Testis (tissue), 3 donors: ENCODE results near the gene PTGFRN. TPM values are rescaled to one million over a fixed set of nuclear protein-coding genes. Genes with fewer than 3 reads are reported as not detected.

ENCODE experiments used
- DNase-seq: peaks from one replicate; pipeline ENCODE4 v3.0.0-alpha.2; 2019
- H3K27ac ChIP-seq, 2 donors: fragments of 200-600 bp; sonication (generic); one replicate each; pipeline ENCODE4 v1.5.1; 2019
- H3K27me3 ChIP-seq: fragments of 200-600 bp; sonication (generic); one replicate; pipeline ENCODE4 v1.5.1; 2019
- H3K36me3 ChIP-seq: fragments of 200-600 bp; sonication (generic); one replicate; pipeline ENCODE4 v1.5.1; 2017; ENCODE audit warnings: low read depth; ENCODE audit errors: missing control alignments
- H3K4me1 ChIP-seq: fragments of 200-600 bp; sonication (generic); one replicate; pipeline ENCODE4 v1.5.1; 2019
- H3K4me3 ChIP-seq, 2 donors: fragments of 200-600 bp; sonication (generic); one replicate each; pipeline ENCODE4 v1.5.1; 2017 to 2019
- H3K9me3 ChIP-seq: fragments of 200-600 bp; sonication (generic); one replicate; pipeline ENCODE4 v1.5.1; 2017
- CTCF ChIP-seq, 3 experiments: fragments of 450-650 bp in 2 of 3; fragments of 200-600 bp in 1 of 3; sonication (generic) in 1 of 3; IDR thresholded peaks; one replicate each; pipeline ENCODE4 v1.5.1; 2016 to 2019; ENCODE audit warnings: antibody characterized with exemption in 3 of 3, mild to moderate bottlenecking in 2 of 3, moderate library complexity in 1 of 3
- POLR2A ChIP-seq: fragments of 450-650 bp; IDR thresholded peaks from one replicate; pipeline ENCODE4 v1.6.1; 2017; ENCODE audit warnings: antibody characterized with exemption, mild to moderate bottlenecking, moderate library complexity
- WGBS, 2 donors: methylation state at CpG; one replicate each; pipeline ENCODE4 v1.1.5; 2018; 5-methylcytosine and 5-hydroxymethylcytosine counted together
- intact Hi-C: fragments of 100-400 bp; cut with DNase I; formaldehyde crosslinking; loops from one replicate; pipeline ENCODE4 v1.15.1; 2023; ENCODE audit warnings: low total_unique reads
- polyA plus RNA-seq: library from polyadenylated mRNA; stranded (reverse); fragments of 350-450 nt; fragmentation: Illumina TruSeq; extraction: RNeasy Lipid Tissue Mini Kit (QIAGEN cat#74804); gene quantifications from one replicate; pipeline ENCODE4 v1.2.3, GENCODE V29; 2014; ENCODE audit warnings: low read depth, low replicate concordance; ENCODE audit not compliant: insufficient read depth
- total RNA-seq, 2 donors: library from RNA; depleted of rRNA; stranded (reverse); fragments of >200 nt; gene quantifications; one replicate each; pipeline ENCODE4 v1.2.3, GENCODE V29; 2016

Gene PTGFRN
- total and polyA plus RNA-seq, 3 donors from 2014 or later, result 26.8 to 32.0 (median 28.1) TPM

GRCh38 chr1:116949213-116949985 is 39.7 kb downstream of the PTGFRN start:
- Histone ChIP-seq H3K9me3 (no peaks in the 10 kb centered on the region), H3K27ac (no peak overlapping the region), H3K4me3 (no peak overlapping the region), H3K4me1 (no peaks in the 10 kb centered on the region), H3K27me3 (no peaks in the 10 kb centered on the region), H3K36me3 (no peaks in the 10 kb centered on the region)
- TF ChIP-seq POLR2A (no peak), CTCF (IDR thresholded peaks at IDR 0.05) (no peak)
- DNase-seq, result no peak
- 88 to 93% methylated on average over 21 of the region's 21 CpGs for WGBS, 2 donors
- intact Hi-C loops, result no loop called here

GRCh38 chr1:116950517-116951199 is 40.9 kb downstream of the PTGFRN start:
- intact Hi-C loops, result no loop called here
- no peaks in the 10 kb centered on the region for H3K36me3 ChIP-seq
- no peak for TF ChIP-seq CTCF (IDR thresholded peaks at IDR 0.05)
- TF ChIP-seq POLR2A, result no peak
- DNase-seq, result no peak
- 49 to 55% methylated on average over 13 of the region's 13 CpGs for WGBS, 2 donors
- no peaks in the 10 kb centered on the region for H3K27me3 ChIP-seq
- H3K4me3 ChIP-seq, result no peak overlapping the region
- H3K27ac ChIP-seq, result no peak overlapping the region
- H3K9me3 ChIP-seq, result no peaks in the 10 kb centered on the region
- H3K4me1 ChIP-seq, result no peaks in the 10 kb centered on the region

GRCh38 chr1:116951200-116951935 is 41.7 kb downstream of the PTGFRN start:
- Histone ChIP-seq H3K27ac (no peak overlapping the region), H3K4me3 (no peak overlapping the region), H3K27me3 (no peaks in the 10 kb centered on the region), H3K9me3 (no peaks in the 10 kb centered on the region), H3K36me3 (no peaks in the 10 kb centered on the region), H3K4me1 (no peaks in the 10 kb centered on the region)
- TF ChIP-seq POLR2A, result no peak
- no peak for TF ChIP-seq CTCF (IDR thresholded peaks at IDR 0.05)
- DNase-seq, result no peak
- intact Hi-C loops, result no loop called here
- 85% methylated on average over 10 of the region's 10 CpGs for WGBS, 2 donors

- Histone ChIP-seq H3K27me3 (no peaks in the 10 kb centered on the region), H3K4me1 (no peaks in the 10 kb centered on the region), H3K4me3 (no peak overlapping the region), H3K9me3 (no peaks in the 10 kb centered on the region), H3K36me3 (no peaks in the 10 kb centered on the region), H3K27ac (no peak overlapping the region)
- DNase-seq, result no peak
- 89 to 95% methylated on average over 2 of the region's 2 CpGs for WGBS, 2 donors
- intact Hi-C loops, result no loop called here
- no peak for TF ChIP-seq POLR2A
- no peak for TF ChIP-seq CTCF (IDR thresholded peaks at IDR 0.05)
Measured at GRCh38 chr1:116952738-116953275, 43.1 kb downstream of the PTGFRN start.
